GM04504 (cell line): Measurements from ENCODE around the gene SMYD3.
"Not testable (repeated sequence)": the region's sequence is repeated elsewhere in the genome, so short reads cannot be mapped to it uniquely, and the experiment has no call there.

Experiments used
- DNase-seq: peaks from one replicate; pipeline ENCODE4 v3.0.0-alpha.2; 2012; ENCODE audit warnings: low read depth

Gene SMYD3

DNA sequence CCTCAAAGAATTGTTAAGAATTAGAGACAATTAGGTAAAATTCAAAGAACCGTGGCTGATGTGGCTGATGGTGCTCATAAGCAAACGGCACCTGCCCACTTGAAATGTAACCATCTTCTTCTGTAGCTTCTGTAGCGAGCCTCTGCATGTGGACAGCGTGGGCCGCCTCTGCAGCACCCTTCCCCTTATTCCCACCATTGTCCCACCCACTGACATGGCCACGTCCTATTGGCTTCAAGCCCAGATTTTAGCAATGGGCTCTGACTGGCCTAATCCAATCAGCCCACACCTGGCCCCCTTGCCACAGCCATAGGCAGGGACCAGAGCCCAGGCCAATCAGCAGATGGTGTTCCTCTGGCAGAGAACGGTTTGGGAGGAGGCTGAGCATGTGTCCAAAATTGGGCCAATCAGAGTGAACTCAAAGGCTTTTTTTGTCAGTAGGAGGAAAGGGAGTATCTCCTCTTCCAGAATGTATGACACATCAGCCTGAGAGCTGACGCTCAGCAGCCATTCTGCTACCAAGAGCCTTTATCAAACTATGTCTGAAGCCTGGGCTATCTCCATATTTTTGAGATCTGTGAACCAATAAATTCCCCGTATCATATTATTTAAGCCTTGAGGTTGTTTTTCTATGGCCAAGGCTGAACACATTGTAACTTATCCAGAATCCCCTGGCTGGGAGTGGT lies 518.5 kb downstream of the SMYD3 start:
- DNase-seq, result no peak

- DNase-seq, result no peak
These were observed 519.1 kb downstream of the SMYD3 start for GRCh38 chr1:245987997-245988392.

- no peak for DNase-seq
These were observed 519.5 kb downstream of the SMYD3 start for GRCh38 chr1:245987577-245987976.

- DNase-seq, result no peak
These were observed 519.9 kb downstream of the SMYD3 start for GRCh38 chr1:245987219-245987545.

- peak; percentile 59 for DNase-seq
These were observed 520.5 kb downstream of the SMYD3 start for GRCh38 chr1:245986404-245987218.

- no peak for DNase-seq
These were observed 522.5 kb downstream of the SMYD3 start for GRCh38 chr1:245984390-245985155.

DNA sequence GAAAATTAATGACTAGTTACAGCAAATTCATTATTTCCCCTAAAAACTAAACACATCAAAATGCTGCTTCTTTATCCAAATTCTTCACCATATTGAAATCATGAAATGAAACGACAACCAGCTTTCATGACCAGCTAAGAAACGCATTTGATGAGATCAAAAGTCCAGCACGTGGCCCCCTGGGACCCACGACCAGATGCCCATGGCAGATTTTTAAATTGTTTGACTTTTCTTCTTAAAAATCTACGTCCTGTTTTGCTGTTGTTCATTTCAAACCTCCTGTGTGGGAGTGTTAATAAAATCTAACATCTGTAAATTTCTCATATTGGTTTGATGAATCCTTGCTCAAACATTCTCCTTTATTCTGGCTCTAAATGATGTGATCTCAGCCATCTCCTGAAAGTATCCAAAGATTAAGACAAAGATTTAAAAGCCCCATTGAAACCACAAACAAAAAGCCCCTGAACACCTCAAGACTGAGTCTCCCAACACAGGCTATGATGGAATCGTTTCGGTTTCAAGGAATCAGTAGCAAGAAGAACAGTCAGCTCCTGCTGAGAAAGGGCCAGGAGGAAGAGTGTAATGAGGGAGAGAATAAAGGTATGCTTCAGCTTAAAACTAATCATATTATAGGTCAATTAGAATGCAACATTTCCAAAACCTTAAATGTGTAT lies 523.6 kb downstream of the SMYD3 start:
- DNase-seq, result no peak

DNA sequence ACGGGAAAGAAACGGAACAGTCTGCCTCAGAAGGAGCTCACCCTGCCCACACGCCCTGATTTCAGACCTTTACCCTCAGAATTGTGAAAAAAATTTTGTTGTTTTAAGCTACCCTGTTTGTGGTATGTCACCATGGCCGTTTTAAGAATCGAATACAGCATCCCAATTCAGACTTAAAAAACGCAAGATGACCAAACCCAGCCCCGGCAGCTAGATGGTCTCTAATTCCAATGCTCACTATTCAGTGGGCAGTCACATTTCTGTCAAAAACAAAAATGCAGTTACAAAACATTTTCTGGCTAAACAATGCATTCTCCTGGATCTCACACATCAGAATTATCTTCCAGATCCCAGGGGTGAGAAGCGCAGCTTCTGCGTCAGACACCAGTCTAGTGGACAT lies 527.5 kb downstream of the SMYD3 start:
- no peak for DNase-seq

DNA sequence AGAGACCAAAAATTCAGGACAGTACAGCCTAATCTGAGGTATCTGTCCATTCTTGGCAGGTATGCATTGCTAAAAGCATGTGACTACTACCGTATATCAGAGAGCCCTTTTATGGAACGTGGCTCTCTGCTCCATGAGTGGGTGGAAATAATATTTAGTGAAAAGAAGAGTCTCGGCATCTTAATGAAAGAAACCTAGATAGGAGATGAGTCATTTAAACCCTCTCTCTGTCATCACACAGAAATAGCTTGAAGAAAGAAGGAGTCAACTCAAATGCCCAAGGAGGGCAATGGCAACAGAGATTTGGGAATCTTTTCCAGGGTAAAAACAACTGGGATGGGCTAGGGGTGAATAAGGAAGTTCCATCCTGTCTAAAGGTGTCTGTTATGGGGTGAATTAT lies 528.2 kb downstream of the SMYD3 start:
- no peak for DNase-seq

- DNase-seq, result no peak
These were observed 534.6 kb downstream of the SMYD3 start for GRCh38 chr1:245972476-245972875.

DNA sequence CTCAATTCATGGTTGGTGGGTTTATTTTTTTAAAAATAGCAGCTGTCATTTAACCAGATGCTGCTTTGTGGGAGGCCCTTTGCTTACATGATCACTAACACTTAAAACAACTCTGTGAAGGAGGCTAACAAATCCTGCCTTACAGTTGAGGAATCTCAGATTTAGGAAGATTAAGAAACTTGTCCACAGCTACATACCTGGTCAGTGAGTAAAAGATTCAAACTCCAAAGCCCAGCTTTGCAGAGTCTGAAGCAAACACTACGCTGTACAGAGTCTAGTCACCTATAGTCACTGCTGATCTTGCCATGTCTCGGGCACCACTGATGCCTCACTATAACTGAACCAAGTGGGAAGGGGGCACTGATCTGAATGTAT lies 535.4 kb downstream of the SMYD3 start:
- no peak for DNase-seq

GRCh38 chr1:245971076-245971710 lies 535.9 kb downstream of the SMYD3 start:
- not testable (repeated sequence) for DNase-seq

DNA sequence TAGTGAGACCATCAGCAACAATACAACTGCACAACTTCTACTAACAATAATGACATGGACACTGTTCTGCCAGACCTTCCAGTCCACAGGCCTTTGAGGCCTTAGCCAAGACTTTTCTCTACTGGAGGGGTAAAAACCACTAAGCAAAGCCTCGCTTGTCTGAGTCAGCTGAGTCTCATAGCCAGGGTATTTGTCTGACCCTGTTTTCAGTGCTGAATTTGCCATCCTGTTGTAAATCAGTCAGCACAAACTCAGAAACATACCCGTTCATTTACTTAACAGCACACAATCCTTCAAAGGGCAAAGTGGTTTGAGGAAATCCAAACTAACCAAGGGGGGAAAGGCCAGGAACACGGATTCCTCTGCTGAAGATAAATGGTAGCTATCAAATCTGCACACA lies 537.8 kb downstream of the SMYD3 start:
- peak; percentile 97 for DNase-seq

GRCh38 chr1:245968775-245969174 lies 538.3 kb downstream of the SMYD3 start:
- no peak for DNase-seq

DNA sequence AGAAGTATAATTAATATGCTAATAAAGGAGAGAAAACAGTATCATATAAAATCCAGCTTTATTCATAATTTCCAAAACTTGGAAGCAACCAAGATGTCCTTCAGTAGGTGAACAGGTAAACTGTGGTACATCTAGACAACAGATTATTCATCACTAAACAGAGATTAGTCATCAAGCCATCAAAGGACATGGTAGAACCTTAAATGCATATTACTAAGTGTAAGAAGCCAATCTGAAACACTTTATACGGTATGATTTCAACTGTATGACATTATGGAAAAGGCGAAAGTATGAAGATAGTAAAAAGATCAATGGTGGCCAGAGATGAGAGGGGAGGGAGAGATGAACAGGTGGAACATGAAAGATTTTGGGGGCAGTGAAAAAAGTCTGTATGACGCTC lies 541.7 kb downstream of the SMYD3 start:
- DNase-seq, result no peak

DNA sequence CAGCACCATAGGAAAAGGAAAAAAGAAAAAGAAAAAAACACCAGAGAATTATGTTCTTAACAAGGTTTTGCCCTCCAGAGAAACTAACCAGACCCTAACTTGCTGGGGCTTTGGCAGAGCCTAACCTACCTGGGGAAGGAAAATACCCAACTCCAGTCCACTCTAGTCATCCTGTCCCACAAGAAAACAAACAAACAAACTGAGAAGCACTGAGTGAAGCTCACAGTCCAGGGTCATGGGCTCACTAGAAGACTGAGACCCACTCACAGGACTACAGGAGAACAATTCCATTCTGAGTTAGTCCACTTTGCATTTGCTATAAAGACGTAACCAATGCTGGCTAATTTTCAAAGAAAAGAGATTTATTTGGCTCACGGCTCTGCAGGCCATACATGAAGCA lies 543.4 kb downstream of the SMYD3 start:
- no peak for DNase-seq

GRCh38 chr1:245962453-245962852 lies 544.6 kb downstream of the SMYD3 start:
- DNase-seq, result no peak

DNA sequence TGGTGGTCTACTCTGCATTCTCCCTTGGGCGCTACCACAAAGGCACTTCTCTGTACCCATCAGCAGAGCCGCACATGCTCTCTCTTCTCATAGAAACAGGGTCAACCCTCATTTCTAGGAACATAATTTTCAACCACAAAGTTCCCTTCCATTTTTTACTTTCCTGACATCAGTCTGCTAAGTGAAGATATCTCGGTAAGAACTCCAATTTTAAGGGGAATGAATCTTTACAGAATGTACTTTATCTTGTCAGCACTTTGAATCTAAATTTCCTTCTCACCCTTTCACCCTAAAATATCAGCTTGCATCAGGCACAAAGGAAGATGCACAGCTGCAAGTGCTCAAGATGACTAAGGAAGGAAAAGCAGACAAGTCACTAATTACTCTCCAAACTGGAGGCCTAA lies 545.9 kb downstream of the SMYD3 start:
- peak; percentile 33 for DNase-seq

GRCh38 chr1:245960171-245960570 lies 546.9 kb downstream of the SMYD3 start:
- no peak for DNase-seq

DNA sequence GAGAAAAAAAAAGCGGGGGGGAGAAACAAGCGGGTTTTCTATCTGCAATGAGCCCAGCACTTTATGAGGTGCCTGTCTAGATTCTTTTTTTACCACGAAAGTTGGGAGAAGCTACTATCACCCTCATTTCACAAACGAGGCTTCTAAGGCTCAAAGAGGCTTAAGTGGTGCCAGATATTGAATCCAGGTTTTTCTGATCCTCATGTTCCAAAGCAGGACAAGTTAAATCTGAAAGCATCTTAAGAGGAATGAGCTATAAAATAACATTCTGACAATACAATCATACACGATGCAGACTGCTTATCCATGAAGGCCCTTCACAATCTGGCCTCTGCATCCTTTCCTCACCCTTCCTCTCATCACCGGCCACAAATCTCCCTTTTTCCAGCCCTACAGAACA lies 549.1 kb downstream of the SMYD3 start:
- DNase-seq, result no peak

GRCh38 chr1:245957427-245957826 lies 549.7 kb downstream of the SMYD3 start:
- DNase-seq, result no peak

DNA sequence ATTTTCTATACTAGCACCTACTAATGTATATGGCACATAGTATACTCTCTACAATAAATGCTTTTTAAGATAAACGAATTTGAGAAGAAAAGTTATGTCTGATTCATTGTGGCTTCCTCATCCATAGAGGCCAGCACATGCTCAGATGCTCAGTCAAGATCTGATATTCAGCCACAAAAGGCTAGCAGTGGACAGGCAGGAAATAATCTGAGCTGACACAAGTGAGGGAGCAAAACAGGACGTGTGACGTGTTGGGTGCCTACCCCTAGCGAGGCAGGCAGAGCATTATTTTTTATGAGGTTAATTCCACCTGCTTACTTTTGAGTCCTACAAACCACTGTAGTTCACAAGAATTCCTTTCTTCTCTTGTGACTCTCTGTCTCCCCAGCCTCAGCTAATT lies 550.9 kb downstream of the SMYD3 start:
- no peak for DNase-seq
